CD4-positive, alpha-beta memory T cell (primary cell): ENCODE data around the gene APOA1. TPM values are rescaled to one million over a fixed set of nuclear protein-coding genes. Genes with fewer than 3 reads are reported as not detected.
A peak's percentile ranks its signal among the peaks of the same experiment; 100 is the strongest.

Experiments
- CTCF ChIA-PET: fragments of 350-600 bp; sonication (Branson Sonifier 250); formaldehyde crosslinking; loops from one replicate; lab custom pipeline; 2021; ENCODE audit warnings: inconsistent platforms; ENCODE audit not compliant: partially characterized antibody; lab: Charles Lee
- POLR2A ChIA-PET: fragments of 350-600 bp; sonication (Branson Sonifier 250); formaldehyde crosslinking; loops from one replicate; lab custom pipeline; 2021; ENCODE audit not compliant: partially characterized antibody; lab: Charles Lee
- DNase-seq, 5 donors: peaks; one replicate each; pipeline versions ENCODE4 v3.0.0 to v3.0.0-alpha.2; 2020 to 2022; ENCODE audit warnings: mixed read lengths in 1 of 5
- H3K27ac ChIP-seq: one replicate; pipeline ENCODE4 v1.7.0; 2013; ENCODE audit warnings: low read depth, low read length
- H3K27me3 ChIP-seq: 2 replicates; pipeline ENCODE4 v1.7.0; 2013; ENCODE audit warnings: mild to moderate bottlenecking, low read length, moderate library complexity; ENCODE audit not compliant: insufficient read depth
- H3K36me3 ChIP-seq: 2 replicates; pipeline ENCODE4 v1.7.0; 2013; ENCODE audit warnings: mild to moderate bottlenecking, low read length, moderate library complexity; ENCODE audit not compliant: insufficient read depth
- H3K4me1 ChIP-seq: 2 replicates; pipeline ENCODE4 v1.7.0; 2013; ENCODE audit warnings: mild to moderate bottlenecking, low read length, moderate library complexity; ENCODE audit not compliant: insufficient read depth
- H3K4me3 ChIP-seq, 2 donors: one replicate each; pipeline ENCODE4 v1.7.0; 2013; ENCODE audit warnings: low read length in 2 of 2, mild to moderate bottlenecking in 1 of 2
- H3K9me3 ChIP-seq, 2 donors: one replicate each; pipeline ENCODE4 v1.7.0; 2013; ENCODE audit warnings: low read length in 2 of 2, control low read depth in 1 of 2; ENCODE audit not compliant: control insufficient read depth in 1 of 2
- H3K27ac Mint-ChIP-seq, 7 donors: one replicate each; pipeline ENCODE4 v1.8.0; 2020 to 2021; ENCODE audit warnings: mixed read lengths in 7 of 7, mild to moderate bottlenecking in 6 of 7, inconsistent platforms in 3 of 7, moderate library complexity in 3 of 7
- H3K27me3 Mint-ChIP-seq, 2 donors: one replicate each; pipeline ENCODE4 v1.8.0; 2020 to 2021; ENCODE audit warnings: mixed read lengths in 2 of 2
- H3K36me3 Mint-ChIP-seq, 2 donors: one replicate each; pipeline ENCODE4 v1.8.0; 2020 to 2021; ENCODE audit warnings: mixed read lengths in 2 of 2, inconsistent platforms in 1 of 2, mild to moderate bottlenecking in 1 of 2
- H3K4me1 Mint-ChIP-seq, 4 donors: one replicate each; pipeline ENCODE4 v1.8.0; 2020 to 2021; ENCODE audit warnings: mixed read lengths in 4 of 4, mild to moderate bottlenecking in 1 of 4
- H3K4me3 Mint-ChIP-seq, 8 donors: one replicate each; pipeline ENCODE4 v1.8.0; 2020 to 2021; ENCODE audit warnings: mixed read lengths in 8 of 8, mild to moderate bottlenecking in 7 of 8, moderate library complexity in 6 of 8, inconsistent platforms in 3 of 8
- H3K9me3 Mint-ChIP-seq, 8 donors: one replicate each; pipeline ENCODE4 v1.8.0; 2020 to 2021; ENCODE audit warnings: mixed read lengths in 8 of 8, mild to moderate bottlenecking in 5 of 8, inconsistent platforms in 3 of 8, moderate library complexity in 1 of 8
- intact Hi-C: fragments of 100-400 bp; cut with micrococcal nuclease; formaldehyde crosslinking; loops from one replicate; pipeline ENCODE4 v1.15.1; 2023
- polyA plus RNA-seq, 2 donors: library from polyadenylated mRNA; unstranded; fragments of 300-500 nt; fragmentation: Illumina TruSeq; gene quantifications; one replicate each; pipeline ENCODE4 v1.2.3, GENCODE V29; 2021
- total RNA-seq, 2 experiments: library from RNA; stranded (reverse); gene quantifications; one replicate each; pipeline ENCODE4 v1.2.3, GENCODE V29; 2021

Gene APOA1
- total and polyA plus RNA-seq, 4 experiments from 2014 or later = 0.50 to 0.75 TPM; not detected in 2

- Histone ChIP-seq H3K9me3 (no peaks in the 10 kb centered on the region), H3K27me3 (no peaks in the 10 kb centered on the region), H3K36me3 (peaks cover 67% of the 10 kb centered on the region), H3K27ac (no peak overlapping the region), H3K4me3 (no peak overlapping the region), H3K4me1 (no peaks in the 10 kb centered on the region)
- Mint-ChIP-seq H3K27me3 (no peaks in the 10 kb centered on the region), H3K9me3 (peaks cover 0 to 2% (median 0%) of the 10 kb centered on the region in 8 donors), H3K4me1 (peaks cover 1 to 11% (median 6%) of the 10 kb centered on the region in 4 donors), H3K4me3 (no peak overlapping the region), H3K36me3 (peaks cover 82 to 87% of the 10 kb centered on the region in 2 donors), H3K27ac (peak overlapping the region in 3 of 7 donors; percentile 1 to 37 (median 5))
- POLR2A ChIA-PET = interaction anchor here (0.5 kb wide), 1 partner anchor 62 kb away, joined by 5 read pairs; no protein-coding TSS in a partner anchor
- CTCF ChIA-PET = interaction anchor here (0.7 to 2.6 kb wide), 4 partner anchors 12 to 239 kb away, joined by 3 to 13 read pairs (median 4); no protein-coding TSS in a partner anchor
- intact Hi-C loops = no loop called here
- no peak for DNase-seq
These were observed 30.2 kb upstream of the APOA1 start for GRCh38 chr11:116867619-116868018.

DNA sequence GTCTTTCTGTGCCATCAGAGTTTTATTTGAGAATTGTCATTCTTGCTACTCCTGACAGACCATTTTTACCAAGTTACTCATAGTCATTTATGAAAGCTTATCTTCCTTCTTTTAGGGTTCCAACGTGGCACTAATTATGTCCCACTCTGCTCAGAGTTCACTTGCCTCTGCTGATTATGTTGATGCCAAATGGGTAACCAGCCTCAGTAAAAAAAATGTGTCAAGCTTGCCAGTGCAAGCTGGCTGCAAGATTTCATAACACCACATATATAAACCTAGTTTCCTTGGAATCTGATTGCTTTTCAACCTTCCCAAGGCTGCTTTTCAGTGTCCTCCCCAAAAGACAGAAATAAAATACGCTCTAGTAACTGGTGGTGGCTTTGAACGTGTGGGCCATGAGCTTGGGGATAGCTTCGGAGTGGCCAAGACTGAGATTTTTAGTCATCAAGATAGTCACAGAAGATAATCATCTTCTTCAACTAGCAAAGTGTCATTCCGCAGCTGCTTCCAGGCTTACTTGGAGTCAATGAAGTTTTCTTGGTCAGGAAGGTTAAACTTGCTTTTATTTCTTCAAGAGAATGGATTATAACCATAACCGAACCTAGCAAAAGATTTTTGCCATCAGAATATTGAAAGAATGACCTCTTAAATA is 29.5 kb upstream of the APOA1 start:
- no peak for DNase-seq
- H3K27ac ChIP-seq = no peak overlapping the region
- CTCF ChIA-PET = interaction anchor here (2.6 kb wide), 1 partner anchor 31 kb away, joined by 13 read pairs; no protein-coding TSS in a partner anchor
- H3K4me3 ChIP-seq = no peak overlapping the region
- peak overlapping the region in 2 of 7 donors; percentile 4 to 5 for H3K27ac Mint-ChIP-seq
- H3K9me3 Mint-ChIP-seq = peaks cover 0 to 1% (median 0%) of the 10 kb centered on the region in 8 donors
- H3K27me3 Mint-ChIP-seq = no peaks in the 10 kb centered on the region
- intact Hi-C loops = no loop called here
- H3K36me3 ChIP-seq = peaks cover 61% of the 10 kb centered on the region
- H3K9me3 ChIP-seq = no peaks in the 10 kb centered on the region
- no peaks in the 10 kb centered on the region for H3K4me1 ChIP-seq
- H3K36me3 Mint-ChIP-seq = peaks cover 87% of the 10 kb centered on the region in 2 donors
- H3K27me3 ChIP-seq = no peaks in the 10 kb centered on the region
- H3K4me1 Mint-ChIP-seq = peaks cover 1 to 11% (median 6%) of the 10 kb centered on the region in 4 donors
- POLR2A ChIA-PET = interaction anchor here (0.7 kb wide), 1 partner anchor 13 kb away, joined by 3 read pairs; no protein-coding TSS in a partner anchor
- H3K4me3 Mint-ChIP-seq = no peak overlapping the region

- Mint-ChIP-seq H3K4me1 (peaks cover 2 to 7% (median 4%) of the 10 kb centered on the region in 4 donors), H3K4me3 (no peak overlapping the region), H3K36me3 (peaks cover 87 to 88% of the 10 kb centered on the region in 2 donors), H3K27ac (peak overlapping the region in 3 of 7 donors; percentile 54 to 63 (median 58)), H3K9me3 (no peaks in the 10 kb centered on the region), H3K27me3 (no peaks in the 10 kb centered on the region)
- no peaks in the 10 kb centered on the region for H3K4me1 ChIP-seq
- no peaks in the 10 kb centered on the region for H3K9me3 ChIP-seq
- no peaks in the 10 kb centered on the region for H3K27me3 ChIP-seq
- H3K27ac ChIP-seq = no peak overlapping the region
- intact Hi-C loops = no loop called here
- ChIA-PET CTCF (interaction anchor here (0.8 to 2.6 kb wide), 2 partner anchors 30 to 240 kb away, joined by 4 to 13 read pairs; no protein-coding TSS in a partner anchor), POLR2A (interaction anchor here (0.9 to 1.3 kb wide), 3 partner anchors 12 to 241 kb away, joined by 3 to 6 read pairs (median 3); no protein-coding TSS in a partner anchor)
- no peak overlapping the region for H3K4me3 ChIP-seq
- H3K36me3 ChIP-seq = peaks cover 61% of the 10 kb centered on the region
- no peak for DNase-seq
These were observed 28.3 kb upstream of the APOA1 start for GRCh38 chr11:116865696-116866095.

DNA sequence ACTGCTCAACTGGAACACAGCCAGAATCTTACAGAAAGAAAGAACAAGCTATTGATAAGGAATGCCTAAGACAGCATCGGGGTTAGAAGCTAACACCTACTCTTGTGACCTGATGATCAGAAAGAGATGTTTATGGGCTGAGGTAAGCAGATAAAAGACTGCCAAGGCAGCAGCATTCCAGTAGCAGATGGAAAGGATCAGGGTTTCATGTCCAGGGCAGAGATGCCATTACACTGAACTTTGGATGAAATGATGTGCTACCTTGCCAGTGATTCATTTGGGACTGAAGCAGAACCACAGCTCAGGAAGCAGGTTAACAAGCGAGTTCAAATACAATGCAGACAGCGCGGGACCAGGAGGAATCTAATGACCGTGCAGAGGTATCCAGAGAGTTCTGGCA is 27.1 kb upstream of the APOA1 start:
- H3K9me3 Mint-ChIP-seq = no peaks in the 10 kb centered on the region
- Histone ChIP-seq H3K9me3 (no peaks in the 10 kb centered on the region), H3K27me3 (no peaks in the 10 kb centered on the region), H3K4me1 (no peaks in the 10 kb centered on the region), H3K36me3 (peaks cover 55% of the 10 kb centered on the region), H3K4me3 (no peak overlapping the region), H3K27ac (no peak overlapping the region)
- peaks cover 83 to 84% of the 10 kb centered on the region in 2 donors for H3K36me3 Mint-ChIP-seq
- no peak for DNase-seq
- H3K27ac Mint-ChIP-seq = peak overlapping the region in 5 of 7 donors; percentile 19 to 81 (median 69)
- no peaks in the 10 kb centered on the region for H3K27me3 Mint-ChIP-seq
- peaks cover 0 to 7% (median 2%) of the 10 kb centered on the region in 4 donors for H3K4me1 Mint-ChIP-seq
- H3K4me3 Mint-ChIP-seq = no peak overlapping the region
- intact Hi-C loops = no loop called here
- ChIA-PET CTCF (interaction anchor here (0.8 to 2.2 kb wide), 3 partner anchors 10 to 242 kb away, joined by 4 to 11 read pairs (median 5); no protein-coding TSS in a partner anchor), POLR2A (interaction anchor here (1.3 to 1.5 kb wide), 2 partner anchors 9 to 29 kb away, joined by 3 to 4 read pairs; no protein-coding TSS in a partner anchor)

DNA sequence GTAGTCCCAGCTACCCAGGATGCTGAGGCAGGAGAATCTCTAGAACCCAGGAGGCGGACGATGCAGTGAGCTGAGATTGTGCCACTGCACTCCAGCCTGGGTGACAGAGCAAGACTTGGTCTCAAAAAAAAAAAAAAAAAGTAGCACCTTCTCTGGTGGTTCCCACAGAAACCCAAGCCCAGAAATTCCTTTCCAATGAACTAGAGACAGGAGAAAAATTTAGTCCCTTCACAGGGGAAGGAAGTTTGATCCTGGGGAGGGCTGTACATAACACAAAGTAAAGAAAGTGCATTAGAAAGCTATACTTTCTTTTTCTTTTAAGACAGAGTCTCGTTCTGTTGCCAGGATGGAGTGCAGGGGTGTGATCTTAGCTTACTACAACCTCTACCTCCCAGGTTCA is 25.5 kb upstream of the APOA1 start:
- H3K27ac Mint-ChIP-seq = peak overlapping the region in 1 of 7 donors; percentile 37
- Histone ChIP-seq H3K36me3 (peaks cover 65% of the 10 kb centered on the region), H3K9me3 (no peaks in the 10 kb centered on the region), H3K27me3 (no peaks in the 10 kb centered on the region), H3K4me3 (no peak overlapping the region), H3K27ac (no peak overlapping the region), H3K4me1 (no peaks in the 10 kb centered on the region)
- no peak overlapping the region for H3K4me3 Mint-ChIP-seq
- no peak for DNase-seq
- peaks cover 83 to 85% of the 10 kb centered on the region in 2 donors for H3K36me3 Mint-ChIP-seq
- CTCF ChIA-PET = interaction anchor here (0.9 to 2.2 kb wide), 4 partner anchors 18 to 243 kb away, joined by 3 to 11 read pairs (median 4); no protein-coding TSS in a partner anchor
- POLR2A ChIA-PET = interaction anchor here (4.4 kb wide), 1 partner anchor 11 kb away, joined by 22 read pairs; no protein-coding TSS in a partner anchor
- intact Hi-C loops = no loop called here
- H3K27me3 Mint-ChIP-seq = no peaks in the 10 kb centered on the region
- H3K4me1 Mint-ChIP-seq = peaks cover 0 to 7% (median 3%) of the 10 kb centered on the region in 4 donors
- no peaks in the 10 kb centered on the region for H3K9me3 Mint-ChIP-seq

DNA sequence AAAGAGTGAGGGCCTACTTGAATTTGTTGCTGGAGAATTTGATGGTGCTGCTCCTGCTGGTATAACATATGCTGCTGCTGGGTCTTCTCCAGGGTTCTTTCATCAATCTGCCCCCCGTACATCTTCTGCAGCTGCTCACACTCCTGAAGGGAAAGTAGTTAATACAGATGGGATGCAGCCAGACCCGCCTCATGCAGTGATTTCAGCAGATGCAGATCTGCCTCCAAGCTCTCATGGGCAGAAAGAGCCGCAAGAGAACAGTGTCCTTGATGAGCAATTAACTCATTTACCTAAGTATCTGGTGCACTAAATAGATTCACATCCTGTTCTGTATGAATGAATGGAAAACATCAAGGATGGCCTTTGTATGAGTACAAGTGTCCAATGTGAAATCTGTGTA is 24.8 kb upstream of the APOA1 start:
- no peak overlapping the region for H3K4me3 Mint-ChIP-seq
- ChIA-PET POLR2A (interaction anchor here (4.4 kb wide), 1 partner anchor 10 kb away, joined by 22 read pairs; no protein-coding TSS in a partner anchor), CTCF (interaction anchor here (0.7 to 1.9 kb wide), 3 partner anchors 26 to 237 kb away, joined by 4 to 11 read pairs (median 5); no protein-coding TSS in a partner anchor)
- no peak for DNase-seq
- H3K4me1 Mint-ChIP-seq = peaks cover under 1 to 15% (median 5%) of the 10 kb centered on the region in 4 donors
- no peaks in the 10 kb centered on the region for H3K27me3 Mint-ChIP-seq
- no peaks in the 10 kb centered on the region for H3K9me3 Mint-ChIP-seq
- H3K27ac Mint-ChIP-seq = peak overlapping the region in 3 of 7 donors; percentile 53 to 74 (median 65)
- Histone ChIP-seq H3K9me3 (no peaks in the 10 kb centered on the region), H3K27ac (no peak overlapping the region), H3K27me3 (no peaks in the 10 kb centered on the region), H3K36me3 (peaks cover 63% of the 10 kb centered on the region), H3K4me3 (no peak overlapping the region), H3K4me1 (peaks cover under 1% of the 10 kb centered on the region)
- intact Hi-C loops = no loop called here
- peaks cover 81 to 85% of the 10 kb centered on the region in 2 donors for H3K36me3 Mint-ChIP-seq
